Activated T-helper 1 cell treated with Interleukin-2 at 50 U/mL for 16 hours (primary cell): ENCODE results near the gene PLA1A.

Source experiments
- DNase-seq: peaks from one replicate; pipeline ENCODE4 v3.0.0-alpha.2; 2020; ENCODE audit warnings: low read depth

Gene PLA1A

DNA sequence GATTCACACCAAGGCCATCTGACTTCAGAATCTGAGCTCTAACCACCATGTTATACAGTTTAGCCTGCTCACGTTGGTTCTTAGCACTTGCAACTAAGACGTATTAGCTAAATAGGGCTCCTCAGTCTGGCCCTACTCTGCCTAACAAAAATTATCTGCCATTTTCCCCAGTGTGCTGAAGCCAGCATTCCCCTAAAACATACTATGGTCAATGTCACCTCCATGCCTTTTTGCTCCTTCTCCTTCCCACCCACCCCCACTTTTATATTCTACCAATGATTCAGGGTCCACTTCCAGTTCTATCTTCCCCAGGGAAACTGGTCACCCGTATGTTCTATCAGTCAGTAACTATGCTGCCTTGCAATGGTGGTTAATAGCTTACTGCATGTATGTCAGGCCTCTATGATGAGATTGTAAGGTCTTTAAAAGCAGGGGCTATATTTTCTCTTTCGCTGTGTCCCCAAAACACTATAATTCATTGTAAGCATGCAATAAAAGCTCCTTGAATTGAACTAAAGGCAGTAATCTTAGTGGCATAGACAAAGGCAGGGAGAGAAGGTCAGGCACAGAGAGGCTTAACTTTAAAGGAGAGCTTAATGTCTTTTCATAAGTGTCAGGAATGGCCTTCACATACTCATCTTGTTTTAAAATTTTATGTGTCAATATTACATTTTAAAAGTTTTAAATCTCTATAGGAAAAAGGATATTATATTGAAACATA is 39.4 kb downstream of the PLA1A start:
- no peak for DNase-seq

DNA sequence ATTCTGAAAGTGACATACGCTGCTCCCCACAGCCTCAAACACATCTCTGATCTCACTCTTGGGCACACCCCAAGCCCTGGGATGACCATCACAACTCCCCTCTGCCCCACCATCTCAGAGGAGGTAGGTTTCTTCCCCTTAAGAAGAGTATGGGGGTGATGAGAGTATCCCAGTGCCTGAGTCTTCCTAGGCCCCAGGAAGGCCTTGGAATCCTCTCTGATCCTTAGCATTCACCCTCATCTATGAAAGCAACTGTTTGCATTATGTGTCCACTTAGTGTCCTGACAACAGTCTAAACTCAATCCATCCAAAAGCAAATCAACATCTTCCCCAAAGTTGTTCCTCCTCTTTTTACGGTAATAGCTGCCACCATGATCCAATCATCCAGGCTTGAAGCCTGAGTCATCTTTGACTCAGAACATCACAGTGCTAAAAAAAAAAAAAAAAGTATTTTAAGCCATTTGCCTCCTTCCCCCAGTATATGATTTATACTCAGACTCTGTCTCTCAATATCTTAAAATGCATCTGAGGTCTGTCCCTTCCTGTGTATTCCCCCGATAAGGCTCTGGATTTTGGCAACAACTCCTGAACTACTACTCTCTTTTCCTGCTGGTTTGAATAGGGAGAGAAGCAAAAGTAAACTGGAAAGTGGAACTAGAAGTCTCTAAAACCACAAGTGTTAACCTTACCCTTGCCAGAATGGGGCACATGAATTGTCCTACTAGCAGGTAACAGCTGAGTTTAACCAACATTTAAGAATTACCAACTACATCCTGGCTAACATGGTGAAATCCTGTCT is 40.2 kb downstream of the PLA1A start:
- no peak for DNase-seq

DNA sequence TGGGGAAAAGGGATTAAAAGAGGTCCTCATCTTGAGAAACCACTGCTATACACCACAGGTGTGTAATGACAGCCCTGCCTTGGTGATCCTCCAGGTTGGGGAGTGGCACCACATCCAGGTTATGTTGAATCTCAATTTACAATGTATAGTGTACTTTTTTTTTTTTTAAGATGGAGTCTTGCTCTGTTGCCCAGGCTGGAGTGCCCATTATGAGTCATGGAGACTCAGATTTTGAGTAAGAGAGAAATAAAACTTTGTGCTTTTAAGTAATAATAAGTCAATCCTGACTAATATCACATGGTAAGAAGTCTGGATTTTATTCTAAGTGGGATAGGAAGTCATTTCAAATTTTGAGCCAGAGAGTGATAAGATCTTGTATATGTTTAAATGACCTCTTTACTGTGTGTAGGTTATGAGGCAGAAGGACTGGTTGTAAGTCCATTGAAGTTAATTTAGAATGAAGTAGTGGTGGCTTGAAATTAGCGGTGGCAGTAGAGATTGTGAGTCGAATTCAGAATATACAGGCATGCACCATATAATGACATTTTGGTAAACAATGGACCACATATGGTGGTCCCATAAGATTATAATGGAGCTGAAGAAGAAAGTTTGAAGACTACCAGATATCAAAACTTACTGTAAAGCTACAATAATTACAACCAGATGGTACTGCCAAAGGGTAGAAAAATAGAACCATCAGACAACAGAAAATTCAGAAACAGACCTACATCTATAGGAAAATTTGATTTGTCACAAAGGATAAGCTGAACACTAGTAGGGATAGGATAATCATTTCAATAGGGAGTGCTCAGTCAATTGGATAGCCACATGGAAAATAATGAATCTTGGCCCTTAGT is 42.0 kb downstream of the PLA1A start:
- no peak for DNase-seq

DNA sequence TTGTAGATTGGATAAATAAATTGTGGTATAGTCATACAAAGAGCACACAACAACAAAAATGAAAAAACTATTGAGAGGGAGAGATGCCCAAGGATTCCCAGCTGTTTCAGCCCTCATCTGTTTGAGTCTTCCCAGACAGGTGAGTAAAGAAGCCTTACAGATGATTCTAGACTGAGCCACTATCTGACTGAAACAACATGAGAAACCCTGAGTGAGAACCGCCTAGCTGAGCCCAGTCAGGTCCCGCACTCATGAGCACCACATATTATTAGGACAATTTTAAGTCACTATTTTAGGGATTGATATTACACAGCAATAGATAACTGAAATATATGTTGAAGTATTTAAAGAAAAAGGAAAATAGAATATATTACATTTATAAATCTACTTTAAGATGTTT is 43.7 kb downstream of the PLA1A start:
- no peak for DNase-seq

DNA sequence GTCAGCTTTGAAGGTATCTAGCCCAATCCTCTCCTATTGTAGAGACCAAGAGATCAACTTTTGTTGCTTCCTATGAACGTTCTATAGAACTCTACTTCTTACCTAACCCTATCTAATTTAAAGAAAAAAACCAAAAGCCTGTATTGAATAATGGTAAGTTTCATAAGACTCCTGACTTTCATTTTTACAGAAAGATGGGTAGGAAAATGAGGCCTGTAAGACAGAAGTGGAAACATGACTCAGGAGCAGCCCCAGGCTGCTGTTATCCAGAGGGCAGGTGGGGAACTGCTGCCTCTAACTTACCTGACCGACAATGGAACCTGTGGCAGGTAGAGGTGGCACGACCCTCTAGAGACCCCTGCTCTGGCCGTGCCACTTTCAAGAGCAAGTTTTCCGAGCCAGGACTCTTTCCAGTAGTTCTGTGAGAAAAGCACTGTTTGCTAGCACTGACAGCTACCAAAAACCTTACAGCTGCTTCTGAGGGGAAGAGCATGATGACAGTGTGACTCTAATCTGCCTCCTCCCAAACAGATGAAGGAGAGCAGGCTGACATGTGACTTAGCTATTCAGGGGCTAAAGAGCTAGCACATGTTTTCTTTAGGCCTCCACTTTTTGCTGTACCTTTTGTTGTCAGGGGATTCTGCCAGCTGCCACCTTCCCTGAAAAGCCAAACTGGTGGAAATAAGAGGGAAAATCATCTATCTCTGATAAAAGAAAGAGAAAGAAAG is 45.2 kb downstream of the PLA1A start:
- no peak for DNase-seq

DNA sequence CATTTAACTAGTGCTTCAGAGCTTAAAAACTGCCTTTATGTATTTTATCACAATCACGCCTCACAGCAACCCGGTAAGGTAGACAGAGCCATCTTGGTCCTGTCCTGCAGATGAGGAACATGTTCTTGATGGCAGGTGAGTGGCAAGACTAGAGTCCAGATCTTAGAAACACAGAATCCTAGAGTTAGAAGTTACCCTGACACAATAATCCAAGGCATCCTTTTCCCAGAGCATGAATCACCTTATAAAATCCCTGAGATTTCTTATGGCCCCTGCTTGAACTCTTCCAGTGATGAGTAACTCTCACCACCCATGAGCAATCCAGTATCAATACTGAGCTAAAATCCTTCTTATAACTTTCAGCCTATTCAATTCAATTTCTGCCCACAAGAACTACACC is 45.8 kb downstream of the PLA1A start:
- no peak for DNase-seq

DNA sequence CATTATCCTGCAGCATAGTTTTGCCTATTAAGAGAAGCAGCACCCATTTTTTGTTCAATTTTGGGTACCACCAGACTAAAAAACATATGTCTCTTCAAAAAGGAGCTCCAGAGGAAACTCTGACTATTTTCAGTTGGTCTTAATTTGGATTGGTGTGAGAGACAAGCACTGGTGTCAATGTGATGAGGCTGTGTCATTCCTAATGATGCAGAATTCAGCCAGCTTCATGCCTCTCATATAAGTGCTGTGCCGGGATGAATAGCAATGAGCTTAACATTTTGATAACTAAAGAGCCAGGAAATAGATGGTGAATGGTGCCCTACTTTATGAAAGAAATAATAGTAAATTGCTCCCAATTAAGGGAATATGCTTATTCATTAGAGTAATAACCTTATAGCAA is 46.8 kb downstream of the PLA1A start:
- no peak for DNase-seq

DNA sequence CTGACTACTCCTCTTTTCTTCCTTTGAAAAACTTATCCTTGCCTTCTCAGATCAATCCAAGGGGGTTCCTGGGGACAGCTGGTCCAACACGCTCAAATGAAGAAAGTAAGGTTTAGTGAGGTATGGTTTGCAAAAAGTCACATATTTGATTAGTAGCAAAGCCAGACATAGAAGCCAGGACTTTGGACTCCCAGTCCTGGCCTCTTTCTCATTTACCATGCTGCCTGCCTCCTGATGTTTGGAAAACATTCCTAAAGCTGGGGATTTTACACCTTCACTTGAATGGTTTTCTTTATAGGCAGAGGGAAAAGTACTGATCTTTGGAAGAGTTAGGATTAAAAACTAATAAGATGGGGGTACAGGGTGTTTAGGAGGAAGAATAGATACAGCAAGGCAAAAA is 48.1 kb downstream of the PLA1A start:
- DNase-seq: no peak

DNA sequence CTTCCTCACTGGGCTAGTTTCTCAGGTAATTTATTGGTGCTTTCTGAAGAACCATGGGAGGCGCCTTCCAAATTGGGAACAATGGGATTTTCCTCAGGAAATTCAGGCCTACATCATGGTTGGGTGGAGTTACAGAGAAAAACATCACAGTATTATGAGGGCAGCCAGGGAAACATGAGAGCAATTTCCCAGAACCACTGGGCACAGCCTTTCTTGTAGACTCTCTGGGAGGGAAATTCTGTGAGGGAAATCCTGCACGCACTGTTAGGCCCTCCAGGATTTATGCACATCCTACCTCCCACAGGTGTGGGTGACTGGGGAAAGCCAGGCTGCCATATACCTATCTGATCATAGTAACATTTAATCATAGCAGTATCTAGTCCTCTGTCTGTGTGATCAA is 49.5 kb downstream of the PLA1A start:
- DNase-seq: no peak

DNA sequence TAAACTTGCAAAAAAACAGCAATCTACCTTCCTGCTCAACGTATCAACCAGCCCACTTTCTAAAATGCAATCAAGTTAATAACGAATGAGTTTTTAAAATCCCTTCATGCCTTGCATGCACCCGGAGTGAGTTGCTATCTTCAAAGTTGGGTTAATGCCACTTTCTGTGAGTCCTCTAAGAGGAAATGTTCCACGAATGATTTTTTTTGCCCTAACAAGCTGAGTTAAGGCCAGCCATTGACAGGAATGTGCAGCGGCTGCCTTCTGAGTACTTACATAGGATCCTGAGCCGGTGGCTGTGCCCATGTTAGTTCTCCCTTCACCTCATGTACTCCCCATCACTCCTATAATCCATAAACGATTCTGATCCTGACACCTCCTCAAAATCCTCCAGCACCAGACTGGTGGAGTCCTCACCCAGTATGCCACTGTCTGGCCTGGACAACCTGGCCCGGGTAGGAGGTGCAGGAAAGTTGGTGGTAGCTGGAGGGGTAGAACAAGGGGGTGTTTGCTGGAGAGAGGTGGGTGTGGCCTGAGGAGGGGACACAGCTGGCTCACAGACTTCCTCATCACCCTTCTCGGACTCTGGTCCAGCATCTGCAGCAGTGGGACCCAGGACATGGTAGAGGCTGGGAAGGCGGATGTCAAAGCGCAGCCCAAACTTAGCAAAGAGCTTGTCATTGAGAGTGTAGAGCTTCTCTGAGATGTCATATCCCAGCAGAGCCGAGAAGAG is 50.3 kb downstream of the PLA1A start:
- DNase-seq: no peak

DNA sequence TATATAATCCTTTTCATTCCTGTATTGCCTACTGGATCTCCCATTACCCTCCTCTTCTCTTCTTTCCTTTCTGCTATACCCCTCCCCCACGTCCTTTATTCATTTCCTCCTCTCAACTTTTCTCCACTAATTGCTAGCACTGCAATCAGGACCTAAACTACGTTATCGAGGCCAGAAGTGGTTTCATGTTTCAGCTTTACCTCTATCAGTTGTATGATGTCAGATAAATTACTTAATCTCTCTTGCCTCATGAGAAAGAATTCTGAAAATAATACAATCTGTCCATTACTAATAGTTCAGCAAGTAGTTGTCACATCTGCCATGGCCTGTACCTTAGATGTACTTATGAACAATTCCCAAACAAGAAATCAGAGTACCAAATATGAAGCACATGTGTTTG is 52.1 kb downstream of the PLA1A start:
- DNase-seq: no peak

DNA sequence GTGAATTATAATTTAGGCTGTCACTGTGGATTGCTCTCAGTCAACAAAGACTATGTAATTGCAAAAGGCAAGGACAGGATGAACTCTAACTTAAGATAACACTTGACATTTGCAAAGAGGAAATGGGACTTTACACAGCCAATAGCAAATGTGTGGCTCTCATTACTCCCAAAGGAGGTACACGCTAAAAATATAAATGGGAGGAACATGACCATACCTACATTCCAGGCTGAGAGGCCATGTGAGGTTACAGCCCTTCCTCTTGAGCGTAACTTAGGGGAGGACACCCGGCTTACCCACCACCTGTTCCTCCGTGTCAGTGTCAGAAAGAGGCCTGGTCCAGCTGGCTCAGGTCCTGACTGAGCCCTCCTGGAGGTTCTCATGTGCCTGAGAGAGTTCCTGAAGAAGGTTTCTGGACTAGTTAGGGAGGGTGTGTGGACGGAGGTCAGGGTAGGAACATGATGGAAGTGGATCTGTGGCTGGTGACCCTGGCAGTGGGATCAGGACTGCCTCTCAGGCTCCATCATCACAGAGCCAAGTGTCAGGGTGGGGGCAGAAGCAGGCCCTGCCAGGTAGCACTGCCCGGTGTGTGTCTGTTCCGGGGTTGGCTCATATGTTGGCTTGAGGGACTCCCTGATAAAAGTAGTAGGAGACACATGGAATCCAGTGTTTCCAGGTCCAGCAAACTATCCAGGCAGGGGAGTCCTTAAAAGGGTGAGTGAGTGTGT is 54.8 kb downstream of the PLA1A start:
- no peak for DNase-seq

DNA sequence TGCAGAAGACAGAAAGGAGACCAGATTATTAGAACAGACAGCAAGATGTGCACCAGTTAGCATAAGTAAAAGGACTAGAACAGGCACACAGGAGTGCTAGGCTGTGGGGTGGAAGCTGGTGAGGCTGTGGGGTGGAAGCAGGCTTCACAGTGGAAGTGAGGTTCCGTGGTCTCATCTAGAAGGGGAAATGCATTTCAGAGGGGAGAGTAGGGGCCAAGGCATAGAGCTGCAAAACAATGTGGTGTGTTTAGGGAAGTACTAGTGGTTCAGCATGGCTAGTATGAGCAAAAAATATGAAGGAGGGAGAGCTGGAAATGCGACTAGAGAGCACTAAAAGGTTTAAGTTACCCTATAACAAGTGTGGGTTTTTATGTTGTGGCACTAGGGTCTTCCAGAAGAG is 56.2 kb downstream of the PLA1A start:
- no peak for DNase-seq

DNA sequence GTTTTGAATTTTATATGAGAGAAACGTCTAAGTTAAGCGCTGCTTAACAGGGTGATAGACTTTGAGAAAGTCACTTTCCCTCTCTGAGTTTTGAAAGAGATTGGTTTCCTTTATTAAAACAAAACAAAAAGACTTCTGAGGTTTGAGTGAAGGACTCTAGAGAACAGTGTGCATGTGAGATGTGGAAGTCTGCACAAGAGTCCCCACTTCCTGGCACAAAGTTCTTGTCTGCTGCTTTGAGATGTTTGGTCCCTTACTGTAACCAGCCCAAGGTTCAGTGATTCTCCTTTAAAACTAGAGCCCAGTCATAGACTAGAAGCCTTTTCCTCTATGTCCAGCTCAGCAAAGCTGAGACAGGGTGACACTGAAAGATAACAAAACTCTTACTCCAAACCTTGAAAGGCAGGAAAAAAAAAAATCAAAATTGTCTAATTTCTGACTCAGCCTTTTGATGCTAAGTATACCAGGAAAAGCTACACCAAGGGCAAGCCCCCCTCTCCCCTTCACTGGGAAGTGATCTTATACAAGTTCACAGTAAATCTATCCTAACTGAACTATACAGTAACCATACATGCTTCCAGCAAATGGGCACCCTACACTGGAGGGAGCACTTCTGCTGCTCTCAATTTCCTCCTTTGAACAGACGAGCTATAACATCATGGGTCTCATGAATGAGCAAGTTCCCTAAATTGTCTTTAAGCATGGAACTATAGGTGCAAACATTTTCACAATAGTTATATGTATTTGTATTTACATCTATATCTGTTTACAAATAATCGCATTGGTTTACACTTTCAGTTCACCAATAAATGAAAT is 60.4 kb downstream of the PLA1A start:
- DNase-seq: no peak

DNA sequence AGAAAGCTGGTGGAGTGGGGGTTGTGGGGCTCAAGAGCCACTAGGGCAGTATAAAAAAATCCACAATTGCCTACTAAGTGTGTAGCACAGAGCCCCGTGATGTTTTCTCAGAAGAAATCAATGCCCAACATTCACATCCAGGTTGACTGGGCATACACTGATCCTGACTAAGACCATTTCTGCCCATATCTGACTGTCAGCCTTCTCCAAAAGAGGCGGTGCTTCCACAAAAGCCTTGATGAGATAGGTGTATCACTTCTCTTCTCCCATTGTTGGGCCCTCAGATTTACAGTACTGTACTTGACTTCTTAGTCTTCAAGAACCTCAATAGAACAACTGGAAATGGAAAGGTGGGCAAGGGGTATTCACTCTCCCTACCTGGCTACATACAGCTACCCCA is 61.3 kb downstream of the PLA1A start:
- no peak for DNase-seq

DNA sequence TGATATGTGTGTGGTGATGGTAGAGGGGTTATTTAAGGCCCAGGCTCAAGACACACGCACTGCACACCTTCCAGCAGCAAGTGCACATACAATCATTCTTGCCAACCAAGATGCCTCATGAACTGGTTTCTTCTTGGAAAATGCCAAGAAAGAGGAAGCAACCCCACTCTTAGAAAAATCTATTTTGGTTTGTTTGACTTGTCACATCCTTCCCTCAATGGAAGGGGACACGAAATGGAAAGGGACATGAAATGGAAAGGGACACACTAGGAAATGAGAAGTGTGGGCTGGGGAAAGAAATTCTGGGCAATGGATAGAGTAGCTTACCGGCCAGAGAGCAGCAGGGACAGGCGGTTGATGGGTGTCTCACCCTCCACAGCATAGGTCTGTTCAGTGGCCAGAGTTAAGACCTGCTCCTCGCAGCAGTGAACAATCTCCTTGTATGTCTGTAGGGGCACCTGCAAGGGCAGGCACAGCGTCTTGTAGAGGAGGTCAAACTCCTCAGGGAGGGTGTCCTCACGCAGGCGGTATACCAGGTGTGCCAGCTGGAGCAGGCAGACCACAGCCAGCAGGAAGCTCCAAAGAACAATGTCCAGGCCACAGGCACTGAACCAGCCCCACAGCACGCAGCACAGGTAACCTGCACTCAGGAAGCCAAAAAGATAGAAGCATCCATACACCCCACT is 62.1 kb downstream of the PLA1A start:
- no peak for DNase-seq

DNA sequence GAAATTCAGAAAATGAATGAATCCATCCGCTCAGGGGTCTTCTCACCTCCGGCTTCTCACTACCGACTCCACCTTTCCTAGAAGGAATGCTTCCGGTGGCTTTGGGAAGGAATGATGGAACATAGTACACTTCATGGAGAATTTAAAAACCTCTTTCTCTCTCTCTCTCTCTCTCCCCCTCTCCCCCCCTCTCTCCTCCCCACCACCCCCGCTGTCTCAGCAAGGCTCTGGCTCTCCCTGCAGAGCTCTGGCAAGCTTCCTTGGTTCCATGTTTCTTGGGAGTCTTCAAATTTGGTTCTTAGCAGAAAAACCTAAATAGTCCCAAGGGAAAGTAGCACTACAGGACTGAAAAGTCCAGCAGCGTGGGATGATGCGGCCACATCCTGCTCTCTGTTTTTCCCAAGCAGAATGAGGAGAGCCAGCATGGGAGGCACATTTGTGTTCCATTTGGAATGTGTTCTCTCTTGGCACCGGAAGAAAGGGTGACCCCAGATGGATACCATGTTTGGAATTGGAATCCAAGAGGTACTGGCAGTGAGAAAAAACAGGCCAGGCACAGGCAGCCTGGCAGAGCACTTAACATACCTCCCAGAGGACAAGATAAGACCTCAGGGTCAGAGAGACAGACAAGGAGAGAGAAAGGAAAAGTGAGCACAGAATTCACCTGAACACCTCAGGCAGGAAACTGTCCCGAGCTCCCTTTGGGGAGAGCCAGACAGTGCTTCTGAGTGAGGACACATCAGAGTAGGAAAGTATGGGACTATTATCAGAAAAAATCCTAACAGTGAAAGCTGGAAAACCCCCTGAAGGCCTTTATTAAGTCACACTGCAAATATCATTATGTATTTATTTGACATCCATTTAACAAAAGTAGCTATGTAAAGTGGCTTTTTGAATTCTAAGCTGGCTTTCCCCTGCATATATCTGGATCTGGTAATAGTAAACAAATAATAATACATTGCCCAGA is 63.1 kb downstream of the PLA1A start, which contains the start of gene POPDC2:
TSS of gene POPDC2 (minus strand) at position 116 of the 967 bp plus-strand sequence. CDS start 166 bp downstream, outside the sequence.
- DNase-seq: no peak
